ENCODE results near the gene MDC1.

Gene MDC1

DNA sequence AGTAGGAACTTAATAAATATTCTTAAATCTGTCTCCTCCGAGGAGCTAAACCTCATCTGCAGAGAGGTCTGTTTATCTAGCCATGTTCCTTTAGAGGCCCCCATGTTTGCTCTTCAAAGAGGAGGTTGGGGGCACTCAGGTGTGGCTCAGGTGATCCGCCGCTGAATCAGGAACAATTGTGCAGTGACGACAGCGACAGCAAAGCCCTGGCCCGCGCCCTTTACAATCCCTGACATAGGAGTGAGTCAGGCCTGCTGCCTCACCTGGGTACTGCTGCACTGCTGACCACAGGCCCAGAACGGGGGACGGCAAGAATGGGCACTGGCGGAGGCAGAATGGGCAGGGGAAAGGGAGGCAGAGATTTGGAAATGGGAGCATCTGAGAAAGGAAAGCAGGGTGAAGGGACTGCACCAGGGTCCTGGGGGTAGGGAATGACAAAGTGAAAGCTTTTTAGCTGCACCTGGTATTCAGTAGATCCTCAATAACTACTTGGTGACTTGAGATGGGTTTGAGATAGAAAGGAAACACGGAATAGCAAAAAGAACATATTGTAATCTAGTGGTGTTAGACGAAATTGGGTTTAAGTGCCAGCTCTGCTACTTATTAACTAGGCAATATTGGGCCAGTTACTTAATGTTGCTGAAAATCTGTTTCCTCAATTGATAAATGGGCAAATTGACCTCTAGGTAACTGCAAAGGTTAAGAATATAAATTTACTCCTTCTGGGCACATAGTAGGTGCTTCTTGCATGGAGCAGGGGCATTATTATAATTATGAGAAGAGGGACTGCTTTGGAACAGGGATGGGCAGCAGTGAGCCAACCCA lies 32.7 kb upstream of the MDC1 start:
- TF ChIP-seq GATA2 (IDR thresholded peaks at IDR 0.05; ENCODE audit: low read depth, low read length): no peak
- no peak for TF ChIP-seq GATA3 (IDR thresholded peaks at IDR 0.05; ENCODE audit: low read depth, low read length)

DNA sequence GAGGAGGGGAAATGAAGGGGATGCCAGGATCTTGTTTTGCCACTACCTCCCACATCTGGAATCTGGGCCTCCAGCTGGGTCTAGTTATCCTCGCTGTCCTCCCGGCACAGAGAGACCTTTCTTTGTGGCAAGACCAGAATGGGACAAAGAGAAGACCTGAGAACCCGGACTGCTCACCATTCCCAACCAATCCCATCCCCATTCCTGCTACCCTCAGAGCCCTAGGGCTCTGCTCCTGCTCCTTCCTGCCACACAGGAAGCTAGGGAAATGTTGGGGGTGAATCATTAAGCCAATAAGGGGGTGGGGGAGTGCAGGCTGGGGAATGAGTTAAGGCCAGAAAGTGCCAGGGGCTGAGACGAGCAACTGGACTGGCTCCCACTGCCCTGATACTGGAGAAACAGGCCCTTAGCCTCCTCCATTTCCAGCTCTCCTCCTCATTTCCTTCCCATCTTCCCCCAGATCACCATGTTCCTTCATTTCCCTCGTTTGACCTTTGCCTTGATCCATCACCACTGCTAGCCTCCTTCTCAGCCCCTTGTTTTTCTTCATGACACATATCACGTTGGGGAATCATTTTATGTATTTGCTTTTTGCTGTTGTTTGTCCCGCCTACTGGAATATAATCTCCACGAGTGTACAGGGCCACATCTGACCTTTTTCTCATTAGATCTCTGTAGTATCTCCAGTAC lies 31.9 kb upstream of the MDC1 start:
- no peak for TF ChIP-seq GATA2 (IDR thresholded peaks at IDR 0.05; ENCODE audit: low read depth, low read length)
- TF ChIP-seq GATA3 (IDR thresholded peaks at IDR 0.05; ENCODE audit: low read depth, low read length): no peak

DNA sequence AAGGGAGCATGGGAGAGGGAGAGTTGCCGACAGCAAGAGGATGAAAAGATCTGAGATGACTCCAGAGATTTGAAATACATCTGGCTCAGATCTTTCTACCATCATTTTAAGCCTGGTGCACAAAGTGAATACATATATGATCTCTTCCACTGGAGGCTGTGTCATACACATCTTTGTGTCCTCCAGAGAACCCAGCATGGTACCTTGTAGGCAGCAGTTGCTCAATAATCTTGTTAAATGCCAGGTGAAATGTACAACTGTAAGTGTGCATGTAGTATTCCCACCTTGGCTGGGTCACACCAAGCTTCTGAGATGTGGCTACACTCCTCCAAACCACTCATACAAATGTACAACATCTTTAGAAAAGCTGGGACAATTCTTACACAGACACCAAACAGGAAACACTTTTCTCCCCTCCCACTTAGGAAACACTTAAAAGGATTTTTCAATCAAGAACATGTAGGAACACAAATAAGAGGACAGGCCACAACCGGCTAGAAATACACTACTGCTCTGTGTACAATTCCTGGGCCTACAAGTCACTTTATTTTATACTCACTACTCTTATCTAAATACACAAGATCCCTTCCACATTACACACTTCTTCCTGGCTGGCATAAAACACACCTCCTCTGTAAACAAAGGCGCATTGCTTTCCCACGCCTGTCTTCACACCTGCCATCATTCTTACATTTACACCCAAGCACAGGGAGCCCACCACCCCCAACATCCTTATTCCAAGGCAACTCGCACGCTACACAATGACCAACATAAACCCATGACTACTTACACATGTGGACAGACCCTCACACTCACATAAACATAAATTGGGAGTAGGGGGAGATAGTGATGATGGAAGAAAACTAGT lies 31.1 kb upstream of the MDC1 start:
- TF ChIP-seq GATA2 (IDR thresholded peaks at IDR 0.05; ENCODE audit: low read depth, low read length) (no peak), GATA3 (IDR thresholded peaks at IDR 0.05; ENCODE audit: low read depth, low read length) (no peak)

DNA sequence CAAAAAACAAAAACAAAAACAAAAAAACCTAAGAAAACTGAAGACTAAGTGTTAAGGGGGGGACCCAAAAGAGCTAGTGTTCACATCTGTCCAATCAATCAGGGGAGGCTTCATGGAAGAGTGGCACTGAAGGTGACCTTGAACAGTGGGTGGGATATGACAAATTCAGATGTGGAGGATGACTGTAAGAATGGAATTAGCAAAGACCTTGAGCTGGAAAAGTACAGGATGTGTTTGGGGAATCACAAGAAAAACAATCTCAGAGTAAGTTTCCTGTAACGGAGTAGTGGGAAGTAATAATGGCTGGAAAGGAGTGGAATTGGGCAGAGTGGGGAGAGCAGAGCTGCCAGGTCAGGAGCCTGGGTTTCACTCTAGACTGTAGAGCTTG lies 30.2 kb upstream of the MDC1 start:
- TF ChIP-seq GATA2 (IDR thresholded peaks at IDR 0.05; ENCODE audit: low read depth, low read length) (no peak), GATA3 (IDR thresholded peaks at IDR 0.05; ENCODE audit: low read depth, low read length) (no peak)

DNA sequence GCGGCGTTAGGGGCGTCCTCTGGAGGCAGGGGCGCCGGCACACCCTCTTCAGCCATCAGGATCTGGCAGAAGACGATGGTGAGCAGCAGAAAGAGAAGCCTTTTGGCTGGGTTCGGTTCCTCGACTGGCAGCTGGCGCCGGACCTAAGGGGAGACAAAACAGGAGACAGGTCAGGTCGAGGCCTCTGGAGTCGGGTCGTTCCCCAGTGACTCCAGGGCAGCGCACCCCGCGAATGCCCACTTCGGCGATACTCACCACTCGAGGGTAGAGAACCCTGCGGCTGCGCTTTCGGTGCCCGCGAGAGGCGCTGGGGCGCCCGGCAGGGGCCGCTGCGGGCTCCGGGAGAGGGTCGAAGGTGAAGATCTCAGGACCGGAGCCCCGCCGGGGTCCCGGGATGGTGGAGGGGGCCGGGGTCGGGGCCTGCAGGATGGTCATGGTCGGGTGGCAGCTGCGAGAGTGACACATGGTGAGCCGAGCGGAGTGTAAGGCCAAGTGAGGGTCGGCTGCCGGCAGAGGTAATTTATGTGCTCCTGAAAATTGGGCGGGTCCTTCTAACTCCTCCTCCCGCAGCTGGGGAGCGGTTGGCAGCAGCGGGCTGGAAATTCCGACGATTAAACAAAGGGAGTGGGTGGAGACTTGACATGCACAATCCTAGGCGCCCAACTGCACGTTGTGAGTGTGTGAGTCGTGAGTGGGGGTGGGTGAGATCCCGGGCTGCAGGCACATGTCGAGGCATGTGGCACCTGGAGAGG lies 27.1 kb upstream of the MDC1 start, which contains the start of gene IER3:
IER3 (minus strand) TSS at position 494 of the 752 bp plus-strand sequence; CDS start at position 465, 29 bp downstream.
- TF ChIP-seq GATA2 (IDR thresholded peaks at IDR 0.05; ENCODE audit: low read depth, low read length): no peak
- no peak for TF ChIP-seq GATA3 (IDR thresholded peaks at IDR 0.05; ENCODE audit: low read depth, low read length)

DNA sequence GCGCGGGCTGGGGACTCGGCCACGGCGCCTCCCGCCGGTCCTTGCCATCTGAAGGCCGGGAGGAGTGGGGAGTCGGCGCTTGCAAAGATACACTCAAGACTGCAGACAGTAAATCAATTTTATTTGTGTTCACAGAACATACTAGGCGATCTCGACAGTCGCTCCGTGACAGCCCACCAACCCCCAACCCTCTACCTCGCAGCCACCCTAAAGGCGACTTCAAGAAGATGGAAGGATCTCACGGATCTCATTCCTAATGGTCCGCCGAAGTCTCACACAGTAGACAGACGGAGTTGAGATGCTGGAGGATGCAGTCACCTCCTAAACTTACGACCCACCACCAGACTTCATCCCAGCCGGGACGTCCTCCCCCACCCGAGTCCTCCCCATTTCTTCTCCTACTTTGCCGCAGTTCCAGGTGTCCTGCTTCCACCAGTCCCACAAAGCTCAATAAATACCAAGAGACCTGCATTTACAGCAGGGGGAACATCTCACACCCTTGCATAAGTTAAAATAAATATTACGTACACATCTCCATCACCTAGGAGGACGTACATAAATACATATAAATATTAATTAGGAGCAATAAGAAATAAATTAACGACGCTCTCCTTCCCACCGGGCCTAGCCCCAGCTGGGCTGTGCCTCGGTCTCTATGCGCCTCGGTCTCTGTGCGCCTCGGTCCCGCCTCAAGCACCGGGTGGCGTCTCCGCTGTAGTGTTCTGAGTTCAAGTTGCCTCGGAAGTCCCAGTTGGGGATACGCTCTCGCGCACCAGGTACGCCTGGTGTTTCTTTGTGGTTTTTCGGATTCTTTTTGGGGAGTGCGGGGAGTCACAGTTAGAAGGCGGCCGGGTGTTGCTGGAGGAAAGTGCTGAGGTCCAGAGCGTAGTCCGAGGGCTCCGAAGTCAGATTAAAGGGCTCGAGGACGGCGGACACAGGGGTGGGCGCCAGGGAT lies 26.3 kb upstream of the MDC1 start:
- TF ChIP-seq GATA3 (IDR thresholded peaks at IDR 0.05; ENCODE audit: low read depth, low read length): no peak
- no peak for TF ChIP-seq GATA2 (IDR thresholded peaks at IDR 0.05; ENCODE audit: low read depth, low read length)

DNA sequence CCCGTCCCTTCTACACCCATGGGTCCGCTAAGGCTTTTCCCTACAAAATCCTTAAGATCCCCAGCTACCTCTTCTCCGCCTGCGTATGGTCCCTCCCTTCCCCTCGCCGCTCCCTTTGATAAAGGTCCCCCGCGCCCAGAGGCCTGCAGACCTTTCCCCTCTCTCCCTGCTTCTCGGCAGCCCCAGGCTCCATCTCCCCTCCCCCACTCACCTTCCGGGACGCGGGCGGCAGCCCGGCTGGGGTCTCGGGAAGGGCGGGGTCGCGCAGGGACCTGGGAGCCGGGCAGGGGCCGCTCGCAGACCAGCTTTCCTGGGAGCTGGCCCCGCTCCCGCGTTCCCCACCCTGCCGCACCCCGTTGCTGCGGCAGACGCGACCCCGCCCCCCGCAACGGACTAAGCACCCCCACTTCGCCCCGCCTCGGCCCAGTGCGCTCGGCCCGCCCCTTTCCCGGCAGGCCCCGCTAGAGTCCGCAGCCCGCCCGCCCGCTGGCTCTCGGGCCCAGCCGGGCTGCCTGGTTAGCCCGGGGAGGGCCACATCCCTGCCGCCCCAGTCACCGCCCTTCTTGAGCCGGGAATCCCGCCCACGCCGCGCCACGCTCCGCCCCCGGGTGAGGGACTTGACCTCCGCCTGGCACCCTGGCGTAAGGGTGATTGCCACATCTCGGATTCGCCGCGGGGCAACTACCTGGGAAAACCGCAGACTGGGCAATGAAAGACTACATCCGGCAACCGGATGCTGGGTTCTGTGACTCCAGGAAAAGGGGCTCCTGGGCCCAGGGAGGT lies 25.4 kb upstream of the MDC1 start, which contains the start of gene FLOT1:
FLOT1 (minus strand) TSS at position 372 of the 783 bp plus-strand sequence. CDS start 498 bp downstream, outside the sequence.
- TF ChIP-seq GATA3 (IDR thresholded peaks at IDR 0.05; ENCODE audit: low read depth, low read length) (no peak), GATA2 (IDR thresholded peaks at IDR 0.05; ENCODE audit: low read depth, low read length) (no peak)

DNA sequence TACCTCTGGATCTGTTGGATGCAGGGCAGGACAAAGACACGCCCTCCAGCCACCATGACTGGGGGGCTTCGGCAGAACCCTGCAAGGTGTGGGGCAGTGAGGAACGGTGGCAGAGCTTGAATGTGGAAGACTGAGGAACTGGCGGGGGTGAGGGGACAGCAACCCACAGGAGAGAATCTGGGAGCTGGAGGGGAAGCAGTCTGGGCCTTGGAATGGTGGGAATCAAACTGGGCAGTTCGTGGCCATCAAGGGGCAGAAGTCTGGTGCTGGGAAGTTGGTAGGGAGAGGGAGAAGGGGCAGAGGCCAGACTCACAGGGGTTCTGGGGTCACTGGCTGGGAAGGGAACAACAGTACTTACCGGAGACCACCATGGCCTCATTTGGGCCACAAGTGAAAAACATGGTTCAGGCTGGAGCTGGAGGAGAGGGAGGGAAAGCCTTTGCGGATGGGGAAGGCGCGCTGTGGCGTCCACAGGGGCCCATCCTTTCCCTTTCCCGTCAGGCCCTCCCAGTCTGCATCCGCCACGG lies 24.8 kb upstream of the MDC1 start:
- TF ChIP-seq GATA2 (IDR thresholded peaks at IDR 0.05; ENCODE audit: low read depth, low read length): no peak
- no peak for TF ChIP-seq GATA3 (IDR thresholded peaks at IDR 0.05; ENCODE audit: low read depth, low read length)

DNA sequence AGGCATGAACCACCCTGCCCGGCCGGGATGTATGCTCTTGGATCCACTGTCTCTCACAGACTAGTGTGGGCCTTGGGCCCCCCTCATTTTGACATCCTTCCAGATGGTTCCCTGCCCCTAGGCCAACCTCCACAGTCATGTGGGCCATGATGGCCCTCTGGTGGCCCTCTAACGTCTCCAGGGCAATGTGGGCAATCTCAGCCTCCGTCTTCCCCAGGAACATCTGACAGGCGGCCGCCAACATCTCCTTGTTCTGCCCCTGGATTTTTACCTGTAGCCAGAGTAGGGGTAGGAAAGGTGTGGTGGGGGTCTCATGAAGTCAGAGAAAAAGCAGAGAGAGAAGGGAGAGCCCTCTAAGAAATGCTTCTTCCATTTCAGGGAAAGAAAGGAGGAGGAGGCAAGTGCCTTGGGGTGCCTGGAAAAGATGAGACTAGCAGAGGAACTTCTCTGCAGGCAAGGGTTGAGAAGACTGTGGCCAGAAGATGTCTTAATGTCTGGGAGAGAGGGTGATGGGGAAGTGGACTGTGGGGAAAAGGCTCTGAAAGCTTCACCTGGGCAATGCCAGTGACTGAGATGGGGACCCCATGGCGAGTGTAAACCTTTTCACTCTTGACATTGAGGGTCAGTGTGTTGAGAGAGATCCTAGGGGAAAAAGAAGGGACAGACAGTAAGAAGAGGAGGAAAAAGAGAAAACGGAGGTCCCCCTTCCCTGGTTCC lies 24.1 kb upstream of the MDC1 start:
- TF ChIP-seq GATA3 (IDR thresholded peaks at IDR 0.05; ENCODE audit: low read depth, low read length) (no peak), GATA2 (IDR thresholded peaks at IDR 0.05; ENCODE audit: low read depth, low read length) (no peak)

DNA sequence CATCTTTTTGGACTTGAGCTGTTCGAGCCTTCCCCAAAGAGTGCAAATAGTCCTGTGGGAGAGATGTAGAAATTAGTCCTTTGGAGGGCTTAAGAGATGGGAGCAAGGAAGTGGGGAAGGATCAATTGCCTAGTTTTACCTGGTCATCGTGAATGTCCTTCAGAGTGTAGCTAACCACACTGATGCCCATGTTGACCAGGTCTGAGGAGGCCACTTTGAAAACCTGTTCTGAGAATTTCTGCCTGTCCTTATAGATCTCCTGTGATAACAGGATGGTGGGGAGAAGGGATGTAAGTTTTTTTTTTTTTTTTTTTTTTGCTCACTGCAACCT lies 23.4 kb upstream of the MDC1 start:
- no peak for TF ChIP-seq GATA2 (IDR thresholded peaks at IDR 0.05; ENCODE audit: low read depth, low read length)

DNA sequence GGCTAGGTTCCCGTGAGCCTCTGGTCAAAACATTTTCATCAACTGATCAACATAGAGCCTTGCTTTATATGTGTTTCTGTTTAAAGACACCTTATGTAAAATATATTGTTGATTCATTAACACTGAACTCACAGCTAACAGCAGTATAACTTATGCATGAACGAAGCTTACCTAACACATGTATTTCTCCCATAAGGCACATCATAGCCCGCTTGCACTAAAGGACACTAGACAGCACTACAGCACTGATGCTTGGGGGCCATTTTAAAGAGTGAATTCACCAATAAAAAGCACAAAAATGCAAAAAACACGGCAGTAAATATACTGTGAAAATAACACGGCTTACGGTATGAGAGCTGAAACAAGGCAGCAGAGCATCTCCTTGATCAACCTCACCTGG lies 21.5 kb upstream of the MDC1 start:
- TF ChIP-seq GATA2 (IDR thresholded peaks at IDR 0.05; ENCODE audit: low read depth, low read length): no peak
- no peak for TF ChIP-seq GATA3 (IDR thresholded peaks at IDR 0.05; ENCODE audit: low read depth, low read length)

Data from SH-SY5Y (cell line).